ENCODE results near the gene TTC29. TPM values are rescaled to one million over a fixed set of nuclear protein-coding genes. Genes with fewer than 3 reads are reported as not detected.

Gene TTC29
- total RNA-seq, 3 donors from 2014 or later (not counting 1 experiment from before 2014, with no cell fraction given): not detected

DNA sequence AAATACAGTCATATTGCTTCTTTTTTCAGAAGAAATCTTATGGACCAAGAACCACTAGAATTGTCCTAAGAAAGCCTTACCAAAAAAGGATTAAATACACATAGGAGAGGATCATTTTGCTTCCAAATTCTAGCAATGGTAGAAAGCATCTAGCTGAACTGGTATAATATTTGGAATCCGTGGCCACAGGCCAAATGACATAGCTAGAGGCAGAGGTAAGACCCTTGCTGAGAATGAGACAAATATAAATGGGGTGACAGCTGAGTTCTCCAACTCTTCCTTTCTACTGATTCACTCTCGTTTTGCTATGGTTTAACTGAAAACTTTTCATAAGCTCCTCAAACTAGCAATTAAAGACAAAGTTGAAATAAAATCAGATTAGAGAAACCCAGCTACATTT, 150.0 kb downstream of the TTC29 start:
- Mint-ChIP-seq H3K9me3 (peaks cover 3 to 5% of the 10 kb centered on the region in 2 donors), H3K27me3 (ENCODE audit: low read depth in 2 of 2) (no peaks in the 10 kb centered on the region), H3K36me3 (no peaks in the 10 kb centered on the region), H3K4me3 (no peak overlapping the region), H3K4me1 (no peaks in the 10 kb centered on the region), H3K27ac (no peak overlapping the region)
- Histone ChIP-seq H3K4me3 (ENCODE audit: low read length) (no peak overlapping the region), H3K27ac (ENCODE audit: low read length) (no peak overlapping the region), H3K27me3 (ENCODE audit: control insufficient read depth, insufficient read depth, low read length) (no peaks in the 10 kb centered on the region), H3K36me3 (ENCODE audit: control insufficient read depth, insufficient read depth, low read length) (no peaks in the 10 kb centered on the region), H3K9me3 (ENCODE audit: control insufficient read depth, insufficient read depth, low read length) (no peaks in the 10 kb centered on the region), H3K4me1 (ENCODE audit: control insufficient read depth, insufficient read depth, low read length) (no peaks in the 10 kb centered on the region)
- ATAC-seq (no peak), DNase-seq (no peak)
- TF ChIP-seq, protein P1, sequence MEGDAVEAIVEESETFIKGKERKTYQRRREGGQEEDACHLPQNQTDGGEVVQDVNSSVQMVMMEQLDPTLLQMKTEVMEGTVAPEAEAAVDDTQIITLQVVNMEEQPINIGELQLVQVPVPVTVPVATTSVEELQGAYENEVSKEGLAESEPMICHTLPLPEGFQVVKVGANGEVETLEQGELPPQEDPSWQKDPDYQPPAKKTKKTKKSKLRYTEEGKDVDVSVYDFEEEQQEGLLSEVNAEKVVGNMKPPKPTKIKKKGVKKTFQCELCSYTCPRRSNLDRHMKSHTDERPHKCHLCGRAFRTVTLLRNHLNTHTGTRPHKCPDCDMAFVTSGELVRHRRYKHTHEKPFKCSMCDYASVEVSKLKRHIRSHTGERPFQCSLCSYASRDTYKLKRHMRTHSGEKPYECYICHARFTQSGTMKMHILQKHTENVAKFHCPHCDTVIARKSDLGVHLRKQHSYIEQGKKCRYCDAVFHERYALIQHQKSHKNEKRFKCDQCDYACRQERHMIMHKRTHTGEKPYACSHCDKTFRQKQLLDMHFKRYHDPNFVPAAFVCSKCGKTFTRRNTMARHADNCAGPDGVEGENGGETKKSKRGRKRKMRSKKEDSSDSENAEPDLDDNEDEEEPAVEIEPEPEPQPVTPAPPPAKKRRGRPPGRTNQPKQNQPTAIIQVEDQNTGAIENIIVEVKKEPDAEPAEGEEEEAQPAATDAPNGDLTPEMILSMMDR (IDR thresholded peaks at IDR 0.05): no peak
- intact Hi-C loops (cut with micrococcal nuclease): no loop called here
- WGBS (ENCODE audit: insufficient coverage): 69% methylated on average over 2 of the region's 2 CpGs

- peaks cover 2 to 4% of the 10 kb centered on the region in 2 donors for H3K9me3 Mint-ChIP-seq
- Histone ChIP-seq H3K4me1 (ENCODE audit: control insufficient read depth, insufficient read depth, low read length) (no peaks in the 10 kb centered on the region), H3K27ac (ENCODE audit: low read length) (no peak overlapping the region), H3K9me3 (ENCODE audit: control insufficient read depth, insufficient read depth, low read length) (no peaks in the 10 kb centered on the region), H3K27me3 (ENCODE audit: control insufficient read depth, insufficient read depth, low read length) (no peaks in the 10 kb centered on the region), H3K36me3 (ENCODE audit: control insufficient read depth, insufficient read depth, low read length) (no peaks in the 10 kb centered on the region), H3K4me3 (ENCODE audit: low read length) (no peak overlapping the region)
- H3K27ac Mint-ChIP-seq: no peak overlapping the region
- intact Hi-C loops (cut with micrococcal nuclease): no loop called here
- no peaks in the 10 kb centered on the region for H3K4me1 Mint-ChIP-seq
- no peaks in the 10 kb centered on the region for H3K36me3 Mint-ChIP-seq
- DNase-seq (no peak), ATAC-seq (no peak)
- TF ChIP-seq, protein P1 (IDR thresholded peaks at IDR 0.05): no peak
- H3K4me3 Mint-ChIP-seq: no peak overlapping the region
- H3K27me3 Mint-ChIP-seq (ENCODE audit: low read depth in 2 of 2): no peaks in the 10 kb centered on the region
Observed at GRCh38 chr4:146793727-146794126, 151.9 kb downstream of the TTC29 start.

- Mint-ChIP-seq H3K4me1 (no peaks in the 10 kb centered on the region), H3K4me3 (no peak overlapping the region), H3K27me3 (ENCODE audit: low read depth in 2 of 2) (no peaks in the 10 kb centered on the region), H3K27ac (no peak overlapping the region), H3K36me3 (no peaks in the 10 kb centered on the region), H3K9me3 (peaks cover 0 to 2% of the 10 kb centered on the region in 2 donors)
- Histone ChIP-seq H3K4me3 (ENCODE audit: low read length) (no peak overlapping the region), H3K27ac (ENCODE audit: low read length) (no peak overlapping the region), H3K27me3 (ENCODE audit: control insufficient read depth, insufficient read depth, low read length) (no peaks in the 10 kb centered on the region), H3K4me1 (ENCODE audit: control insufficient read depth, insufficient read depth, low read length) (no peaks in the 10 kb centered on the region), H3K9me3 (ENCODE audit: control insufficient read depth, insufficient read depth, low read length) (no peaks in the 10 kb centered on the region), H3K36me3 (ENCODE audit: control insufficient read depth, insufficient read depth, low read length) (no peaks in the 10 kb centered on the region)
- intact Hi-C loops (cut with micrococcal nuclease): no loop called here
- WGBS (ENCODE audit: insufficient coverage): 83% methylated on average over 1 of the region's 1 CpG
- DNase-seq (no peak), ATAC-seq (no peak)
- TF ChIP-seq, protein P1 (IDR thresholded peaks at IDR 0.05): no peak
Observed at GRCh38 chr4:146791439-146791838, 154.2 kb downstream of the TTC29 start.

DNA sequence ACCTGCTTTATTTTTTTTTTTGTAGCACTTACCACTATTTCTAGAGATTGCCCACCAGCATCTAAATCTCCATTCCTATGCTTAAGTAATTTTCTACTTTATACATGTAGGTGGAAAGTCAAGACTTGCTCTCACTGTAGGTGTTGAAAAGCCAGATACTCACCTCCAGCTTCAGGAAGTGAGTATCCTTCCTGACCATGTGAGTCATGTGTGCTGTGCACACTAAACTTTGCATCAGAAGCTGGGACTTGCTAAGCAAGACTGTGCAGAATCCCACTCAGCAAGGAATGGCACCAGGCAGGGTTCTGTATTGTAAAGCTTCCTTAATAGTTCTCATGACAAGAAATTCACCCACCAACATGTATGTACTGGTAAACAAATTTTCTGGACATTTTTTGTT, 155.1 kb downstream of the TTC29 start:
- Histone ChIP-seq H3K9me3 (ENCODE audit: control insufficient read depth, insufficient read depth, low read length) (no peaks in the 10 kb centered on the region), H3K4me1 (ENCODE audit: control insufficient read depth, insufficient read depth, low read length) (no peaks in the 10 kb centered on the region), H3K27me3 (ENCODE audit: control insufficient read depth, insufficient read depth, low read length) (no peaks in the 10 kb centered on the region), H3K27ac (ENCODE audit: low read length) (no peak overlapping the region), H3K4me3 (ENCODE audit: low read length) (no peak overlapping the region), H3K36me3 (ENCODE audit: control insufficient read depth, insufficient read depth, low read length) (no peaks in the 10 kb centered on the region)
- no peak overlapping the region for H3K4me3 Mint-ChIP-seq
- intact Hi-C loops (cut with micrococcal nuclease): no loop called here
- peaks cover 0 to 2% of the 10 kb centered on the region in 2 donors for H3K9me3 Mint-ChIP-seq
- ATAC-seq (no peak), DNase-seq (no peak)
- no peak overlapping the region for H3K27ac Mint-ChIP-seq
- TF ChIP-seq, protein P1 (IDR thresholded peaks at IDR 0.05): no peak
- H3K4me1 Mint-ChIP-seq: no peaks in the 10 kb centered on the region
- H3K36me3 Mint-ChIP-seq: no peaks in the 10 kb centered on the region
- no peaks in the 10 kb centered on the region for H3K27me3 Mint-ChIP-seq (ENCODE audit: low read depth in 2 of 2)
